ENCODE data around the gene CENPL.
"Not testable (repeated sequence)": the region's sequence is repeated elsewhere in the genome, so short reads cannot be mapped to it uniquely, and the experiment has no call there.

The CENPL gene

DNA sequence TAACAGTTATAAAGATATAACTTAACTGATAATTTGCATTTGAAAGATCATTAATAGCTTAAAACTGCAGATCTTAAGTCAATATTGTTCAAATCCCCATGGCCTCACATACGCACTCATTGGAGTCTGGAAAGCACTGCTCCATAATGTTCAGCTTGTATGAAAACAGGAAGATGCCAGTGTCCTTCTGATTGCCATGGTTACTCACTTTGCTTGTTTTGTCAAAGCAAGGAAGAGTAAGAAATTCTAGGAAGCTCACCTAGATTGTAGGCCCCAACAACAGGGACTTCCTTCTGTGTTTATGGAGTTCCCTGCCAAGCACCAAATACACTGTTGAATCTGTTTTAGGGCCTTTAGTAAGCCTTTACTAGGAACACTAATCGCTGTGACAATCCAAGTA, 32.2 kb upstream of the CENPL start:
- no peak for DNase-seq (ENCODE audit: low spot score)

GRCh38 chr1:173856014-173856413, 31.3 kb upstream of the CENPL start:
- no peak for DNase-seq (ENCODE audit: low spot score)

- no peak for DNase-seq (ENCODE audit: low spot score)
These were observed 28.4 kb upstream of the CENPL start for GRCh38 chr1:173853074-173853473.

GRCh38 chr1:173852105-173852504, 27.4 kb upstream of the CENPL start:
- DNase-seq (ENCODE audit: low spot score): no peak

DNA sequence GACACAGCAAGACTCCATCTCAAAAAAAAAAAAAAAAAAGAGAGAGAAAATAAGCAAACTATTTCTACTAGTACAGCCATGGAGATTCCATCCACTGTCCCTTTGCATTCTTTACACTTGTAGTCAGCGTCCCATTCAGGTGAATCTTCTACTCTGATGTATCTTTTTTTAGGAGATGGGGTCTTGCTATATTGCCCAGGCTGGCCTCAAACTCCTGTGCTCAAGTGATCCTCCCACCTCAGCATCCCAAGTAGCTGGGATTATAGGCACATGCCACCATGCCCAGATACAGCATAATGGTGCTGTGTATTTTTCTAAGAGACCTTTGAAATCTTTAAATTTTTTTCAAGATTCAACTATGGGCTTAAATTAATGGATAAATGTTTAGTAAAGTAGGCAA, 8.1 kb upstream of the CENPL start:
- DNase-seq (ENCODE audit: low spot score): no peak

DNA sequence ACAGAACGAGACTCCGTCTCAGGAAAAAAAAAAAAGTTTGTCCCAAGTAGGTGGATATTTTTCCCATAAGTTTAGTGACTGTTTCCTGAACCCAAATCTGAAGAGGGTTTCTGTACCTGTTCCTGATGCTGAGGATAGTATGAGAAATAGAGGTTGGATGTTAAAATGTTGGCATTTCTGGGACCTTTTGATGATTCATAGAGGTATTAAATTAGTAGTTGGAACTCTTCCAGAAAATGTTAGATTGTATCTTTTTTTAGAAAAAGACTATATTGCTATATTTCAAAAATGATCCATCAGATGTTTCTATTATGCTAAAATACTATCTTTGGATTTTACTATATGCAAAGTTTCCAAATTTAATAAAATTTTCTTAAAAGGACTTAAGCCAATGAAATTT, 2.9 kb upstream of the CENPL start:
- DNase-seq (ENCODE audit: low spot score): no peak

- DNase-seq (ENCODE audit: low spot score): peak; percentile 71
These were observed 835 bp downstream of the CENPL start for GRCh38 chr1:173823781-173824314.

- DNase-seq (ENCODE audit: low spot score): no peak
These were observed 3.0 kb downstream of the CENPL start for GRCh38 chr1:173821680-173822079.

DNA sequence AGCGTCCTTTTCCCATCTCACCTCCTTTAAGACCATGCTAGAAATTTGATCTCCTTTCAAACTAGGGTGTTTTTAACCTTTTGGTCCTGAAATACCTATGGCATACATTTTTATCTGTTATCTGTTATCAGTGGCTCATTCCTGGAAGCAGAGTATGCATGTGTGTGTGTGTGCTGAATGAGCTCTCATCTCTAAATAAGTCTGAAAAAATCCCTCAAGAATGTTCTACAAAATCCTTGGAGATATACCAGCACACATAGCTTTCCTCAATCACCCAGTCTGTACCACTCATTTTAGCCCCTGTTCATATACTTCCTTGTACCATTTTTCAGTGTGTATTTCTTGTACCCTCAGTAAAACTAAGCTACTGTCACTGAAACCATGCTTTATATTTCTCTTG, 6.2 kb downstream of the CENPL start:
- DNase-seq (ENCODE audit: low spot score): no peak

DNA sequence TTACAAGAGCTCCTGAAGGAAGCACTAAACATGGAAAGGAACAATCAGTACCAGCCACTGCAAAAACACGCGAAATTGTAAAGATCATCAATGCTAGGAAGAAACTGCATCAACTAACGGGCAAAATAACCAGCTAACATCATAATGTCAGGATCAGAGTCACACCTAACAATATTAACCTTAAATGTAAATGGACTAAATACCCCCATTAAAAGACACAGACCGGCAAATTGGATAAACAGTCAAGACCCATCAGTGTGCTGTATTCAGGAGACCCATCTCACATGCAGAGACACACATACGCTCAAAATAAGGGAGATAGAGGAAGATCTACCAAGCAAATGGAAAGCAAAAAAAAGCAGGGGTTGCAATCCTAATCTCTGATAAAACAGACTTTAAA, 11.0 kb downstream of the CENPL start:
- DNase-seq (ENCODE audit: low spot score): not testable (repeated sequence)

- DNase-seq (ENCODE audit: low spot score): no peak
These were observed 21.7 kb downstream of the CENPL start for GRCh38 chr1:173802961-173803360.

DNA sequence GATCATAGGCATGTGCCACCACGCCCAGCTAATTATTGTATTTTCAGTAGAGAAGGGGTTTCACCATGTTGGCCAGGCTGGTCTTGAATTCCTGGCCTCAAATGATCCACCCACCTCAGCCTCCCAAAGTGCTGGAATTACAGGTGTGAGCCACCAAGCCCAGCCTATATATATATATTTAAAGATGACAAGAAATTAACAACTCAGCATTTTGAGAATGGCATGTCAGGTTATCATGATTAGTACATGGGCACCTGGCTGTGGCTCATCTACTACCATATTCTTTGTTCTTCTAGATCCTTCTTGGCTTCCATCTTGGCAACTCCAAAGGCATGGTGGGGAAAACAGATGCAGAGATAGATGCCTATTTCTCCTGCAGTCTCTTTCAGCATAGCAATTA, 24.7 kb downstream of the CENPL start:
- not testable (repeated sequence) for DNase-seq (ENCODE audit: low spot score)

DNA sequence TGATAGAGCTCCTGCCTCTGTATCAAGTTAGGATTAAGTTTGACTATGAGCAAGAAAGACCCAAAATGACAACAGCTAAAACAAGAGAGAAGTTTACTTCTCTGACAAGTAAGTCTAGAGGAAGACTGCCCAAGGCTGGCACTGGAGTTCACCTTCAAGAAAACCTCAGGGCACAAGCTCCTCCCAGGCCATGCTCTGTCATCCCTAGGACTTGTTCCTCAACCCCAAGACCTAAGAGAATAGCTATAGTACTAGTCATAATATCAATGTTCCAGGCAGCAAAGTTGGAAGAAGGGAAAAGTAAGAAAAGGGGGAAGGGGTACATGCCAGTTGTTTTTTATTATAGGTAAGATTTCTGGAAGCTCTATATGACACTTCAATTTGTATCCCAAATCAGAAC, 26.6 kb downstream of the CENPL start:
- DNase-seq (ENCODE audit: low spot score): no peak

- no peak for DNase-seq (ENCODE audit: low spot score)
These were observed 34.8 kb downstream of the CENPL start for GRCh38 chr1:173789841-173790240.

DNA sequence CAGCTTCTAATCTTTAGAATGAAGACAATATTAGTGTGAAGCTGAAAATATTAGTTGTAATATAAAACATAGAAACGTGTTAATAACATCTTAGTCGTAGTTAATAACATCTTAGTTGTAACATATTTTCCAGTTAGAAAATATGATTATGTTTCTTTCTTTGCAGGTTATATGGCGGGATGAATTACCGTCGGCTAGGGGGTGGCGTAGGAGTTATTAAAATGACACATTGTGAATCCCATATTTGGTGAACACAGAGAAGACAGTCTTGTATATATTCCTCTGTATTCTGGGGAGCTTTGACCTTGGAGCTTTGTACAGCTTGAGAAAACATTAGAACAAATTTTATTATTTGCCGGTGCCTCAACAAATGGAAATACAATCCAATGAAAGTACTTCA, 39.7 kb downstream of the CENPL start:
- no peak for DNase-seq (ENCODE audit: low spot score)

- DNase-seq (ENCODE audit: low spot score): no peak
These were observed 44.7 kb downstream of the CENPL start for GRCh38 chr1:173779936-173780335.

- no peak for DNase-seq (ENCODE audit: low spot score)
These were observed 49.0 kb downstream of the CENPL start for GRCh38 chr1:173775578-173776226.

GRCh38 chr1:173771560-173771959, 53.1 kb downstream of the CENPL start:
- DNase-seq (ENCODE audit: low spot score): no peak

- DNase-seq (ENCODE audit: low spot score): not testable (repeated sequence)
These were observed 54.4 kb downstream of the CENPL start for GRCh38 chr1:173770330-173770729.

- DNase-seq (ENCODE audit: low spot score): no peak
These were observed 55.9 kb downstream of the CENPL start for GRCh38 chr1:173768827-173769226.

DNA sequence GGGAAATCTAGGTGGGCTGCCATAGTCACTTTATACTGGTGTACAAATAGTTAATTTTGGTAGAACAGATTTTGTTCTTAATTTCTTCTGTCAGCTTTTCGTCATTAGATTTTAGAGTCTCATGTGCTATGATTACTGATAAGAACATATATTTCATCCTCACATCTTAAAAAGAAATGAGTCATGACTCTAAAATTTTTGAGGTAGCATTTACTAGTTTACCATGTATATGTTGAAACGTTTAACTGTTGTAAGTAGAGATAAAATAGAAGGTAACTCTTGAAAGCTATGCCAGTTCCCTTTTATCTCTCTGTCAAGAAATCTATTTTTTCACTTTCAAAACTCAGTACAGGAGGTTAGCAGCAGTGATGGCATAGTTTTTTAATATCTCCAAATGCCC, 56.5 kb downstream of the CENPL start:
- DNase-seq (ENCODE audit: low spot score): no peak

- not testable (repeated sequence) for DNase-seq (ENCODE audit: low spot score)
These were observed 60.4 kb downstream of the CENPL start for GRCh38 chr1:173764331-173764730.

GRCh38 chr1:173758980-173759379, 65.7 kb downstream of the CENPL start:
- DNase-seq (ENCODE audit: low spot score): no peak

DNA sequence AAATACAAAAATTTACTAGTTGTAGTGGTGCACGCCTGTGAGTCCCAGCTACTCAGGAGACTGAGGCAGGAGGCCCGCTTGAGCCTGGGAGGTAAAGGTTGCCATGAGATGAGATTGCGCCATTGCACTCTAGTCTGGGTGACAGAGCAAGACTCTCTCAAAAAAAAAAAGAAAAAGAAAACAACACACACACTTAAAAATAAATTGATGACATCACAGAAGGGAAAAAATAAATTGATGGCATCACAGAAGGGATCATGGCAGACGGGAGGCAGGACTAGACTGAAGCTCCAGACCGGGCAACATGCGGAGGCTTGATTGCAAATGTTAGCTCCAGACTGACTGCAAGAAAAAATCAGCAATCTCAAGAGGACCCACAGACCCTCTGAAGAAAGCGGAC, 66.6 kb downstream of the CENPL start:
- DNase-seq (ENCODE audit: low spot score): no peak

Measured in germinal center (tissue), 1 donor.